HG03135 (cell line): ENCODE results near the gene KLHL11.
"Not testable (repeated sequence)": the region's sequence is repeated elsewhere in the genome, so short reads cannot be mapped to it uniquely, and the experiment has no call there.

ENCODE experiments used
- ATAC-seq: cut with Tn5 transposase; IDR thresholded peaks from one replicate; pipeline ENCODE4 v1.9.1; 2021; ENCODE audit warnings: mild to moderate bottlenecking, moderate library complexity; ENCODE audit not compliant: unreplicated experiment

KLHL11 gene

DNA sequence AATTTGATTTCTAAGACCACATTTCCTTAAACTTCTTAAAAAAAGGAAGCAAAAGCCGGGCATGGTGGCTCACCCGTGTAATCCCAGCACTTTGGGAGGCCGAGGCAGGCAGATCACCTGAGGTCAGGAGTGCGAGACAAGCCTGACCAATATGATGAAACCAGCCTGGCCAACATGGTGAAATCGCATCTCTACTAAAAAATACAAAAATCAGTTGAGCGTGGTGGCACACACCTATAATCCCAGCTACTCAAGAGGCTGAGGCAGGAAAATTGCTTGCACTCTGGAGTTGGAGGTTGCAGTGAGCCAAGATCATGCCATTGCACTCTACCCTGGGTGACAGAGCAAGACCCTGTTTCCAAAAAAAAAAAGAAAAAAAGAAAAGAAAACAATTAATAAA, 24.4 kb downstream of the KLHL11 start:
- not testable (repeated sequence) for ATAC-seq

DNA sequence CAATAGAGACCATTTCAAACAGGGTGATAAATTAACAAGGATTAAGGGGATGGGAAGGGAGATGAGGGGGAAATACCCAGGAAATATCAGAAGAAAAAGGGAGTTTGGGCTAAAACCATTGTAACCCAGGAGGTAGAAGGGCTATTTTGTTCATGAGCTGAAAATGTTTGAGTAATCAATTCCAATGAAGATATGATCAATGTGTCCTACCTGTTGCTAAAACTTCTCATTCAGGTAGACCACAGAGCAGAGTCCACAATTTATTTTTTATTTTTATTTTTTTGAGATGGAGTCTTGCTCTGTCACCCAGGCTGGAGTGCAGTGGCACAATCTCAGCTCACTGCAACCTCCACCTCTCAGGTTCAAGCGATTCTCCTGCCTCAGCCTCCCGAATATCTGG, 25.8 kb downstream of the KLHL11 start:
- not testable (repeated sequence) for ATAC-seq

DNA sequence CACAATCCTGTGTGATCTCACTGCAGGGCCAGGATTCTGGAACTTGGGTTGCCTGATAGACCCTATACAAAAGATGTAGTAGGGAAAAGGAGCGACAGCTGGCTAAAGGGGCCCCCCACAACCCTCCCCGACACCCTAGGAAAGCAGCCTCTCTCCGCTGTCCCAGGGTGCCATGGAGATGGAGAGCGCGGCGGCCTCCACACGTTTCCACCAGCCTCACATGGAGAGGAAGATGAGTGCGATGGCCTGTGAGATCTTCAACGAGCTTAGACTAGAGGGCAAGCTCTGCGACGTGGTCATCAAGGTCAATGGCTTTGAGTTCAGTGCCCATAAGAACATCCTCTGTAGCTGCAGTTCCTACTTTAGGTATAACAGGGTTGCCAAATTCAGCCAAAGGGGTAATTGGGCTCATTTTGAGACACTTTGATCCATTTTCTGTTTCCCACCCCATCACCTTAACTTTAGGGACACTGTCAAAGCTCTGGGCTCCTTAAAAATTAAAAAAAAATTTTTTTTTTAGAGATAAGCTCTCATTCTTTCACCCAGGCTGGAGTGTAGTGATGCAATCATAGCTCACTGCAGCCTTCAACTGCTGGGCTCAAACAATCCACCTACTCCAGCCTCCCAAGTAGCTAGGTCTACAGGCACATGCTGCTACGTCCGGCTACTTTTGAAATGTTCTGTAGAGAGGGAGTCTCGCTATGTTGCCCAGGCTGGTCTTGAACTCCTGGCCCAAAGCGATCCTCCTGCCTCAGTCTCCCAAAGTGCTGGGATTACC, 27.3 kb downstream of the KLHL11 start, which contains the start of gene KLHL10:
Gene KLHL10 (plus strand): TSS at position 65 of the 778 bp plus-strand sequence. CDS start 108 bp downstream, at position 173.
- ATAC-seq = no peak

DNA sequence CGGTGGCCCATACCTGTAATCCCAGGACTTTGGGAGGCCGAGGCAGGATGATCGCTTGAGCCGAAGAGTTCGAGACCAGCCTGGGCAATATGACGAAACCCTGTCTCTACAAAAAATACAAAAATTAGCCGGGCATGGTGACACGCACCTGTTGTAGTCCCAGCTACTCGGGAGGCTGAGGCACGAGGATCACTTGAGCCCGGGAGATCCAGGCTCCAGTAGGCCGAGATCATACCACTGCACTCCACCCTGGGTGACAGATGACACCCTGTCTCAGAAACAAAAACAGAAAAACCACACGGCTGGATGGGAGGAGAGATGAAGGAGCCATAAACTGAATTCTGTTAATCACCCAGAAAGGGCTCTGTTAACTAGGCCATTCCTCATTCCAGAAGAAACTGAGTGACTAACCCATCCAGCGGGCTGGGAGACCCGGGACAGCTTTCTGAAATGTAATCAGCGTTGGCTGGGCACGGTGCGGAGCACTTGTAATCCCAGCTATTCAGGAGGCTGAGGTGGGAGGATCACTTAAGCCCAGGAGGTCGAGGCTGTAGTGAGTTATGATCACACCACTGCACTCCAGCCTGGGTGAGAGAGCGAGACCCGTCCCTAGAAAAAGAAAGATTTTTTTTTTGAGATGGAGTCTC, 28.6 kb downstream of the KLHL11 start:
- no peak for ATAC-seq

DNA sequence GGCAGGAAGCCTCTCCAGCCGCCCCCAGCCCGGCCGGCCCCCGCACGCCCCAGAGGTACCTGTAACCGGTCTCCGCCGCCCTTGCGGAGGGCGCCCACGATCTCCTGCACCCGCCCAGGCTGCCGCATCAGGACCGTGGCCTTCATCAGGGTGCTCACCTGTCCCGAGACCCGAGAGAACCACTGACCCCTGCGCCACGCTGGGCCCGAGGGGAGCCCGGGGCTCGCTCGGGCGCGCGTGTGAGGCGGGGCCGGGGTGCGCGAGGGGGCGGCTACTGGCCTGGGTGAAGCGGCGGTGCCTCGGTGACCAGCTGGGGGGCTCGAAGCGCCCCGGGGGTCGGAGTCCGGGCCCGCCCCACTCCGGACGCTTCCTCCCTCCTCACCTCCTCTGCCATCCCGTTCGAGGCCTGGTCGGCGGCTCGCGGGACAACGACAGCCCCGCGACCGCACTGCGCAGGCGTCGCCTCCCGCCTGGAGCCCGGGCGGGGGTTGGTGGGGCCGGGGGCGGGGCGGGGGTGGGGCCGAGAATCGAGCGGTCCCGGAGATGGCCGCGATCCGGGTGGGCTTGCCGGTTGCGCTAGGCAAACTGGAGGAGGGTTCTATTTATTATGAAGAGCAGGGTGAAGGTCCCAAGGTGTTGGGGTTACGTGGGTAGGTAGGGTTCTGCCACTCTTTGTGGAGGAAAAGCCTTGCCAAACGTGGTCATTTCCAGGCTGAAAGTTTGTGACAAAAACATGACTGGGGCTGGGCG, 29.2 kb downstream of the KLHL11 start, which contains the start of gene NT5C3B:
Gene NT5C3B (minus strand): TSS at position 433 of the 750 bp plus-strand sequence. CDS start 39 bp downstream, at position 394.
- ATAC-seq = no peak

DNA sequence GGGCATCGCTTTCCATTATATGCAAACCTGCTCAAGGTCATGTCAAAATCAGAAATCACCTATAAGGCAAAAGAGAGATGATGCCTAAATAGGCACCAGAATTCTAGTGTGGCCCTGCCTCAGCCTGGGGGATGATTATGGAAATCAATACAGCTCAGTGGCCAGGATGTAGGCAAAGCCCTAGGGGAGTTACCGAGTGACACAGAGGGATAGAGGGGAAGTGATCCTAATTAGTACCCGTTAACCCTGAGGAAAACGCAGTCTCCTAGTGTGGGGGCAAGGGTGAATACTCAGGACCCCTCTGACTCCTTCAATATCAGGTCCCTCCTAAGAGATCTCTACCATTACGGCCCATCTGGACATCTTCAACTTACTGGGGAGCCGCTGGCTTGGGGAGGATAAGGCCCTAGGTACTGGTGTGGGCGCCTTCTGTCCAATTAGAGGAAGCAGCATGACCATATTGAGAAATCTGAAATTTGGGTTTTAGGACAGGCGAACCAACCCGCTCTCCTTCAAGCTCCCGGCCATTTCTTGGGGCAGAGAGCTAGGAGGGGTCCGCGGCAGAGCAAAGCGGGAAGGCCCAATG, 29.9 kb downstream of the KLHL11 start:
- no peak for ATAC-seq

DNA sequence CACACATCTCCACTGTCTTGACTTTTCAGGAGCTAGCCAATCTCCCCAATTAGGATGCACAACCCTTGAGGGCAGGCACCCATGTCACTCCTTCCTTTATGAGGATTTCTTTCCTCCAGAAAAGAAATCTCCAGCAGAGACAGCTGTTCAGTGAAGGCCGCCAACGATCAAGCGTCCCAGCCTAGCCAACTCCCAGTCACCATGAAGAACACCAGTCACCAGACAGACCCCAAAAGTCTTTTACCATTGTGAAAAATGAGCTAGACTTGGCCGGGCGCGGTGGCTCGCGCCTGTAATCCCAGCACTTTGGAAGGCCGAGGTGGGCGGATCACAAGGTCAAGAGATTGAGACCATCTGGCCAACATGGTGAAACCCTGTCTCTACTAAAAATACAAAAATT, 35.3 kb downstream of the KLHL11 start:
- ATAC-seq = not testable (repeated sequence)

DNA sequence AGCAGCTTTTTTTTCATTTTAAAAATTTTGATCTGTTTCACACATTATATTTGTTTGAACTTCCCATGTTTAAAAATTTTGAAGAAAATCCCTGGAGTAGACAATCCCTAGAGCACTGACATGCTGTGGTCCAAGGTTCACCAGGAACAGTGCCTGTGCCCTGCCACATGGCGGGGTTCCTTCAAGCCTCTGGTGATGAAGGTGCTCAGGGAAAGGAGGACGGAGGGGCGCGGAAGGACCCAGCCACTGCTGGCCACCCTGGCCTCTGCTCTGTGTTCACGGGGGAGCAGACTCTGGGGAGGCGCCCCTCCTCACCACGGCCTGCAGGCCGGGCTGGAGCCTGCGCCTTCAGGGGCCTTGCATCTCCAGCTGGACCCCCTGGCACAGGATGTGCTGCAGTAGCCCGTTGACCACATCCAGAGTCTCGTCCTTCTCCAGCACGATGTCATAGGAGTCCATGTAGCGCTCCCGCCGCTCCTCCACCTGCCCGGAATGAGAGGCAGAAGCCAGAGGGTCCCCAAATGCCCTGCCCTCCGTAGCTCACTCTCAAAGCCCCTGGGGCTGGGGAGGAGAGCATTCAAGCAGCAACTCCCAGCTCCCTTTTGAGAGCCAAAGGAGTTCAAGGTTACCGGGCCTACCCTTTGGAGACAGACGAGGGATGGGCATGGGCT, 39.9 kb downstream of the KLHL11 start:
- no peak for ATAC-seq

DNA sequence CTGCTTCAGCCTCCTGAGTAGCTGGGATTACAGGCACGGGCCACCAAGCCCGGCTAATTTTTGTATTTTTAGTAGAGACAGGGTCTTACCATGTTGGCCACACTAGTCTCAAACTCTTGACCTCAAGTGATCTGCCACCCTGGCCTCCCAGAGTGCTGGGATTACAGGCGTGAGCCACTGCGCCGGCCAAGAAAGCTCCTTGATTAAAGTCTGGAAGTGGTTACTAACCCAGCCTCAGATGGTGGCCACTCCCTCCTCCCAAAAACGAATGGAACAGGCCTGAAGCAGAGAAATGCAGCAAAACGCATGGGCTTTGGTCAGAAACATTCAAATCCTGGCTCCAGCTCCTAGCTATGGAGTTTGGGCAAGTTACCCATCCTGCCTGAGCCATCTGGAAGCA, 41.1 kb downstream of the KLHL11 start:
- ATAC-seq = no peak

DNA sequence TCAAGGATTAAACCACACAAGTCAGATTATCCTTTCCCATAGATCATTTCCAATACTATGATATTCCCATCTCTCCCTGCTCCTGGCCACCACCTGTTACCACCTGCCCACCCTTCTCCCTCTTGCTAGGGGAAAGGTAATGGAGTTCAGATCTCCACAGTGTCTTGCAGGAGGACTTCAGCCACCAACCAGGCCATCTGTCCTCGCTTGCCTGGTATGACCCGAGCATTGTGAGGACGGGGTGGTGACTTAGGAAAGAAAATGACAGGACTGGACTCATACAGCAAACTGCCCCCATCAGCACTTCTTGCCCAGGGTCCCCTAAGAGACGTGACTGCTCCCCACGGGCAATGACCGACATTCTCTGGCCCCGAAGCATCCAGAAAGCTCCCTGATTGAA, 41.6 kb downstream of the KLHL11 start:
- ATAC-seq = no peak

DNA sequence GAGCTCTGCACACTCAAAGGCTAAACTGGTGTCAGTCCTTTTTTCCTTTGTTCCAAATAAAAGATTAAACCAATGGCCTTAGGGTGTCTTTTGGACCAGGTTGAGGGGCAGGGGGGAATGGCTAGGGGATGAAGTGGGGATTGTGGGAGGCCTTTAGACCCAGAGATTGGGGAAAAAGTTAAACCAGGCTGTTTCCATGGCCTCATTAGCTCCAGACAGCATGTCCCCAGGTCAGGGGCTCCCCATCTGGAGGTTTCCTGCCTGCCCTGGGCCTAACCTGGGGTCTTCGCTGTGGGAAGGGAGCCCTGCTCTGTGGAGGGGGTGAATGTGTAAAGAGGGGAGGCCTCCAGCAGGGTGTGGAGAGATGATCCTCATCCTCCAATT, 42.1 kb downstream of the KLHL11 start:
- no peak for ATAC-seq

DNA sequence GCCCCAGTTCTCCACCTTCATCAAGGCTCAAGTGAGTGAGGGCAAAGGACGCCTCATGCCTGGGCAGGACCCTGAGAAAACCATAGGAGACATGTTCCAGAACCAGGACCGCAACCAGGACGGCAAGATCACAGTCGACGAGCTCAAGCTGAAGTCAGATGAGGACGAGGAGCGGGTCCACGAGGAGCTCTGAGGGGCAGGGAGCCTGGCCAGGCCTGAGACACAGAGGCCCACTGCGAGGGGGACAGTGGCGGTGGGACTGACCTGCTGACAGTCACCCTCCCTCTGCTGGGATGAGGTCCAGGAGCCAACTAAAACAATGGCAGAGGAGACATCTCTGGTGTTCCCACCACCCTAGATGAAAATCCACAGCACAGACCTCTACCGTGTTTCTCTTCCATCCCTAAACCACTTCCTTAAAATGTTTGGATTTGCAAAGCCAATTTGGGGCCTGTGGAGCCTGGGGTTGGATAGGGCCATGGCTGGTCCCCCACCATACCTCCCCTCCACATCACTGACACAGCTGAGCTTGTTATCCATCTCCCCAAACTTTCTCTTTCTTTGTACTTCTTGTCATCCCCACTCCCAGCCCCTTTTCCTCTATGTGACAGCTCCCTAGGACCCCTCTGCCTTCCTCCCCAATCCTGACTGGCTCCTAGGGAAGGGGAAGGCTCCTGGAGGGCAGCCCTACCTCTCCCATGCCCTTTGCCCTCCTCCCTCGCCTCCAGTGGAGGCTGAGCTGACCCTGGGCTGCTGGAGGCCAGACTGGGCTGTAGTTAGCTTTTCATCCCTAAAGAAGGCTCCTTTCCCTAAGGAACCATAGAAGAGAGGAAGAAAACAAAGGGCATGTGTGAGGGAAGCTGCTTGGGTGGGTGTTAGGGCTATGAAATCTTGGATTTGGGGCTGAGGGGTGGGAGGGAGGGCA, 42.7 kb downstream of the KLHL11 start:
- no peak for ATAC-seq

DNA sequence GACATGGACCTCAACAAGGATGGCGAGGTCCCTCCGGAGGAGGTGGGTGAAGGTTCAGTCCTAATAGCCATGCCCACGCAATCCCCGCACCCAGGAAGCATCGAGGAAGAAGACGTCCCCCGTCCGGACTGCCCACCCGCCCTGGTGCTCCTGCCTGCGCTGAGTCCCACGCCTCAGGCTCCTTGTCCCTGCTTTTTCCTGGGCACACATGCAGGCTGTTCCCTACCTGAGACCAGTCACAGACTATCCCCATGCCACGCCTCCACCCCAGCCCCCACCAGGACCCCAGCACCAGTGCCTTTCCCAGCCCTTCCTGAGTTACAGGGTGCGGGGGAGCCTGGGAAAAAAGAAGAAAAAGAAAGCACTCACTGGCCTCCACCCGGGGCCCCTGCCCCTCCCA, 43.4 kb downstream of the KLHL11 start:
- ATAC-seq = no peak

DNA sequence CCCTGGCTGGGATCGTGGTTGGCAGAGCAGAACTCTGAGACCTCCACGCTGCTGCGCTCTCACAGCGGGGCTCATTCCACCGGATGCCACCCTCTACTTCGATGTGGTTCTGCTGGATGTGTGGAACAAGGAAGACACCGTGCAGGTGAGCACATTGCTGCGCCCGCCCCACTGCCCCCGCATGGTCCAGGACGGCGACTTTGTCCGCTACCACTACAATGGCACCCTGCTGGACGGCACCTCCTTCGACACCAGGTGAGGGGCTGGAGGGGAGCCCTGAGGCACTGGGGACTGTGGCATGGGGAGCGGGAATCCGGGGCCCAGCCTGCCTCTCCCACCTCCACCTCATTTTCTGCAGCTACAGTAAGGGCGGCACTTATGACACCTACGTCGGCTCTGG, 47.2 kb downstream of the KLHL11 start:
- no peak for ATAC-seq

DNA sequence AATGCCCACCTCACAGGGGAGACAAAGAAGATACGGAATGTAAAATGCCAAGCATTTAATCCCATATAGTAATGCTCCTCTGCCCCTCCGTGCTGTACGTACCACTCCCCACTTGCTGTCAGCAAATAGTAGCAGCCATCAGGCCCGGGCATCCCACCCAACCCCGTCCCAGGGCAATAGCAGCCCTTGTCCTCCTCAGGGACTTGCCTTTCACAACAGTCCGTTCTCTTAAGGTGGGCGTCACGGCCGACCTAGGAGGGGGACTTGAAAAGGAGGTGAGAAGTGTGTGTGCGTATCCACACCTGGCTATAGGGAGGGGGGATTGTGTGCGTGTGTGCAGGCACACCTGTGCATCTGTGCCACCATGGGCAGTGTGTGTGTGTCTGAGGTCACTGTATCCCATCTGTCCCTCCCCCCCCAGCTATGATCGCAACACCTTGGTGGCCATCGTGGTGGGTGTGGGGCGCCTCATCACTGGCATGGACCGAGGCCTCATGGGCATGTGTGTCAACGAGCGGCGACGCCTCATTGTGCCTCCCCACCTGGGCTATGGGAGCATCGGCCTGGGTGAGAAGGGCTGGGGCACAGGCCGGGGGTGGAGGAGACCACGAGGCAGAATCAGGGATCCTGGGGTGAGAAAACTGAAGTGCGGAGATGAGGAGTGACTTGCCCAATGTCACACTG, 48.4 kb downstream of the KLHL11 start:
- ATAC-seq = no peak

DNA sequence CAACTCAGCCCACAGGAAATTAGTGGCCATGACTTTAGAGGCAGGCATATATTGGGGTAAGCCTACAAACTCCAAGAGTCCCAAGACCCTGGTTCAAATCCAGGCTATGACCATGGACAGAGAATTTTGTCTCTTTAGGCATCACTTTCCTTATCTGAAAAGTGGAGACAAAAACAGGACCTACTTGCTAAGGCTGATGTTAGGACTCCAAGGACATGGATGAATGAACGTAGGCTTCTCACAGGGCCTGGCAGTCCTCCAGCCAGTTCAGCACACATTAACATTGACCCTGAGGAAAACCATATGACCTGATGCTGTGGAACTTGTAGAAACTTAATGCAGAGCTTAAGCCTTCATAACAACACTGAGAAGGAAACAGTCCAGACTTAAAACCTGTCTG, 51.0 kb downstream of the KLHL11 start:
- no peak for ATAC-seq

DNA sequence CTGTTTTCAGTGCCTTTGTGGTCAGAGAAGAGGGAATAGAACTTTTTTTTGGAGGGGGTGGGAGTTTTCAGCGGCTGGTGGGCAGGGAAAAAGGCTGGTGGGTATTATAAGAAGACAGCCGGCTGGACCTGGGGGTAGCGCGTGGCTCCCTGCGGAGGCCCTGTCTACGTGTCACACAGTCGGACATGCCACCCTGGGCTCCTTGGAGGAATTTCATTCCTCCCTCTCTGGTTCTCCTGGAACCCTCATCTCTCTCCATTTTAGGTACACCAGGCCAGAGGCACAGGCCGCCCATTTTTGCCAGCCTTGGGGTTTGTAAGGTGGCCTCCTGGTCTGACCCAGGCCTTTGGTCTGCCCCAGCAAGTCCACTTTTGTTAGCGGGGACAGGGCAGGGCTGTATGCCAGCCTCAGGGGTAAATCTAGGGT, 51.5 kb downstream of the KLHL11 start:
- no peak for ATAC-seq

DNA sequence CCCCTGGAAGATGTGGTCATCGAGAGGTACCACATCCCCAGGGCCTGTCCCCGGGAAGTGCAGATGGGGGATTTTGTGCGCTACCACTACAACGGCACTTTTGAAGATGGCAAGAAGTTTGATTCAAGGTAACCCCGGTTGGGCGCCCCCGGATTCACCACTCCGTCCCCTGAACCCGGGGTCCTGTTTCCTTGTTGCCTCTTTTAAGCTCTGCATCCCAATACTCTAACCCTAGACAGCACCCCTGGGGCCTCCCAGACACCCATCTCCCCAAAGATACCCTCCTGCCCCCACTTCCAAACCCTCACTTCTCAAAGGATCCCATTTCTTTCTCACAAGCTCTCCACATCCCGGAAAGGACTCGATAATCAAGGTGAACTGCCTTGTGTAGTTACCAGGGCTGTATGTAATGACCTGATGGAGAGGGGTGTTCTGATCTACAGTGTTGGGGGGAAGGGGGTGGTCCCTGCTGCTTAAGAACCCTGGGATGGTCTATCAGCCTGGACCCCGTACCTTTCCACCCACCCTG, 52.0 kb downstream of the KLHL11 start:
- ATAC-seq = no peak
